Muscle of arm (tissue), 12 donors: ENCODE results near the gene NR5A2. TPM values are rescaled to one million over a fixed set of nuclear protein-coding genes. Genes with fewer than 3 reads are reported as not detected.

Experiments
- DNase-seq: peaks from one replicate; pipeline ENCODE4 v3.0.0-alpha.2; 2013
- polyA plus RNA-seq, 12 donors: library from polyadenylated mRNA; unstranded; fragments of 120-200 nt; gene quantifications; one replicate each; pipeline ENCODE4 v1.2.1, GENCODE V29; 2013; ENCODE audit not compliant: insufficient read length in 12 of 12

The NR5A2 gene
- polyA plus RNA-seq, 12 donors: 2.3 to 13.1 (median 2.9) TPM; not detected in 1

DNA sequence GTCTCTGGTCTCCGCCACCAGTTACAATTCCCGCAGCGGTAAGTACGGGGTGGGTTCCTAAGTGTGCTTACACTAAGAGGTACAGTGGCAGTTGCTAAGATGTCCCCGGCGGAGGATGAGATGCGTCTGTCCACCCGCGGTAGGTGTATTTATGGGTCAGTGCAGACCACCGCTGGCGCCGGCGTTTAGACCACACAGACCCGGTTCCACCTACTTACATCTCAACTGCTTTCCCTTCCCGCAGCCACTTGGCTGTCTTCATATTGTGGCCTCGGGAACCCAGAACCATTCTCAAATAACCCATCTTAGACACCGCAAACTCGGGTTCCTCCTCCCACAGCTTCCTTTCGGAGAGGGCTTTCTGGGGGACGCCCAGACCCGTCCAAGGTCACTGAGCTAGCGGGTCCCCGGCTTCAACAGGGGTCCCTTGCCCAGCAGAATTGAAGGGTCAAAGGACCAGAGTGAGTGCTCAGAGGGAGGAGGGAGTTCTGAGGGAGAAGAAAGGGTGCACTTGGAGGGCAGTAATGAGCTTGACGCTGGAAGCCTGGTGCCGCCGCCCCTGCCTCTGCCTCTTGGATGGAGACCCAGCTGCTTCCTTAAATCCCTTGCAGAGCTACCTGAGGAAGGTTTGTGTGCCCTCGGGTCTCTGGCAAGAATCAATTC is 8.6 kb downstream of the NR5A2 start:
- no peak for DNase-seq

DNA sequence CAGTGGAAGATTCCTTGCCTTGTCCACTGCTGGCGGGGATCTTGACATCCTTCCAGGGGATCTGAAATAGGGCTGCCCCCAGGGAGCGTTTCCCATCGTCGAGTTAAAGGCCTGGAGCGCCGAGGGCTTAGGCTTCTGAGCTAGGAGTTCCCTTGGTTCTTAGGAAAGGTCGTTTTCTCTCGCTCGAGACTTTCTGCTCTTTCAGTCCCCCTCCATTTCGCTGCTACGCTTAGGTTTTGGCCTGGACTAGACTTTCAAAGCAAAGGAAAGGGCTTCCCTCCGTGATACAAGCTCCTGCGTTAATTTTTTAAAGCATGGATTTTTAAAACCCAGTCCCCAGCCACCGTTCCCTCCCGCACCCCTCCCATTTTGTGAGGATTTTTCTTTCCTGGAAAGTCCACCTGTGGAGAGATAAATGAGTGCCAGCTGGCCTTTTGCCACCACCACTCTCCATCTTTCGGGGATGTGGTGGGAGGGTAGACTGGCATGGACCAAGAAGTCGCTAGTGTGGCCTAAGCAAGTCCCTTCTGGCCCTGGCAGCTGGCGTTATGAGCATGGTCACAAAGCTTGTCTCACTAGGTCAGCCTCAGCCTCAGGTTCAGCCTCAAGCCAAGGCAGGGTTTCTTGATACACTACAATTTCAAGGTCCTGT is 9.2 kb downstream of the NR5A2 start:
- DNase-seq: no peak

DNA sequence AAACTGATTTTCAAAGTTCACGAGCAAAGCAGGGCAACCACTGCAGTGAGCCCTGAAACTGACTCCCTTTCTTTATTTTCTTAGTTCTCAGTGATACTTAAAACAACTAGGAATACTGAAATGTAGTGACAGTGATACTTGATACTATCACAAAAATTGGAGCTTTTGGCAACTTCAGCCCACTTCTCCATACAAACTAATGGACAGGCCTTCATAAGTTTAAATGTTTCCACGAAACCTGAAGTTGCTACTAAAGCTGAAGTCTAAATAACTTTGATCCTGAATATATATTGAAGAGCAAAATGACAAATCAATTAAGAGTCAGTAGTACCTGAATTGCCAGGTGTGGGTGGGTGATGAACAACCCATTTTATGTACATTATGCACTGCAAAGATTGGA is 10.0 kb downstream of the NR5A2 start:
- DNase-seq: no peak

DNA sequence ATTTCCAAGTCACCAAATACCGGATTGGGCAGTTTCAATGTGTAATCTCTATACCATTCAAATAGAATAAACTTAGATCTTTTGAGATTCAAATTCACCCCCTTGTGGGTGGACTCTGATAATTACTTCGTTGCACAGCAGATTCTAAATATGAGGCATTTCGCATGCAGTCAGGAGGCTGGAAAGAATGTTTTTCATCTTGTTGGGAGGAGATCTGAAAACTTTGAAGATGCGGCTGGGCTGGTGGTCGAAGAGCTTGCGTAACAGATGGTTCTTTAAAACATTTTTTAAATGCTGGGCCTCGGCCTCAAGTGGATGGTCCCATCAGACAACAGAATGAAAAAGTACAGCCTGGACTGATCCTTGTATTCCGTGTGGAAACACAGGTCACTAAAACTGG is 10.4 kb downstream of the NR5A2 start:
- DNase-seq: no peak

DNA sequence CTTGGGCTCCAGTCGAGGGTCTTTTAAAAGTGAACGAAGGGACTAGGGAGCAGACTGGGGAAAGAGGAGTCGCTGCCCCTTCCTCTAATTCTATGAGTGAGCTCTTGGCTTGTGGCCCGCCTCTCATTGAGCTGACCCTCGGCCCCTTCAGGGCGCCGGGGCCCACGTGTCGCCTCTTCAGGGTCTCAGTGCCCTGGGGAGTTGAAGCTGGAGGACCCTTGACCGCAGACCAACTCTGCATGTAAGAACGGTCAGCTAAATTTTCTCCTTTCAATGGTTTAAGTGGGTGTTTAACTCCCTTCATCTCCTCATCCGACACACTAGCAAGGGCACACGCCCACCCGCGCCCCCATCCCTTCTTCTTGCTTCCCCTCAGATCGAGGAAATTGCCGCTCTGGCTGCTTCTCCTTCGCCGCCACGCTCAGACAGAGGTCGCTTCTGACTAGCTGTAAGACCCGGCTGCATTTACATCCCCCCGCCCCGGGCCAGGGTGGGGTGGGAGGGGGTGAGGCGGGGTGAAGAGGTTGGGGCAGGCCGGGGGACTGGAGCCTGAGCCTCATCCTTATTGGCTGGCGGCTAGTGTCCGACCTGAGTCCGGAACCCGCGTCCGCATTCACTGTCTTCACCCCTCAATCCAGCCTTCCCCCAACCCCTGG is 10.9 kb downstream of the NR5A2 start:
- DNase-seq: no peak

DNA sequence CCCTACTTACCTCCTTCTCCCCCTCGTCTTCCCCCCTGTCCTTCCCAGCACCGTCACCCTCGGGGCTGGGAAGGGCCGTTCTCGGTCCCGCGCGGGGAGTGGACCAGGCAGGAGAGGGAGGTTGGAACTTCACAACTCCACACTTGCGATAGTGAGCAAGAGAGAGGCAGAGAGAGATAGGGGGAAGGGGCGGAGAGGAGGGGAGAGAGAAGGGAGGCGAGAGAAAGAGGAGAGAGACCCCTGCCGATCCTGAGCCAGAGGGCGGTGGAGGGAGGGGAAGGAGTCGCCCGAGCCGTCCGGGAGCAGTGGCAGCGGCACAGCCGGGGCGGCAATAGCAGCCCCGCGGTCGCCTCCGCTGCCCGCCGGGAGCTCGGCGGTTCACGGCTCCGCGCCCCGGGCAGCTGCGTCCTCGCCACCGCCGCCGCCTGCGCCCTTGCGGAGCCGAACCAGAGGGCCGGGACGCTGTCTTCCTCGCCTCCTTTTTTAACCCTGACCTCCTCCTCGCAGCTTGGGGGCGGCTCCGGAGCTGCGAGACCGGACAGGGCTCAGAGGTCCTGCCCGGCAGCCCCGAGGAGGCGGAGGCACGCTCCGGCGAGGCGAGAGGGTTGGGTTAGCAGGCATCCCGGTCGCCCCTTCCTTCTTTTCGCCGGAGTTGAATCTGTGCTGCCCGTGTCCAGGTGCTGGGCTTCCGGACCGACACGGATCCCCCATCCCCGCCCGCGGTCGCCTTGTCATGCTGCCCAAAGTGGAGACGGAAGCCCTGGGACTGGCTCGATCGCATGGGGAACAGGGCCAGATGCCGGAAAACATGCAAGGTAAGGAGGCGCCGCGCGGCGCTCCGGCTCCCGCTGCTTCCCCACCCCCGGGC is 11.7 kb downstream of the NR5A2 start:
- DNase-seq: no peak

DNA sequence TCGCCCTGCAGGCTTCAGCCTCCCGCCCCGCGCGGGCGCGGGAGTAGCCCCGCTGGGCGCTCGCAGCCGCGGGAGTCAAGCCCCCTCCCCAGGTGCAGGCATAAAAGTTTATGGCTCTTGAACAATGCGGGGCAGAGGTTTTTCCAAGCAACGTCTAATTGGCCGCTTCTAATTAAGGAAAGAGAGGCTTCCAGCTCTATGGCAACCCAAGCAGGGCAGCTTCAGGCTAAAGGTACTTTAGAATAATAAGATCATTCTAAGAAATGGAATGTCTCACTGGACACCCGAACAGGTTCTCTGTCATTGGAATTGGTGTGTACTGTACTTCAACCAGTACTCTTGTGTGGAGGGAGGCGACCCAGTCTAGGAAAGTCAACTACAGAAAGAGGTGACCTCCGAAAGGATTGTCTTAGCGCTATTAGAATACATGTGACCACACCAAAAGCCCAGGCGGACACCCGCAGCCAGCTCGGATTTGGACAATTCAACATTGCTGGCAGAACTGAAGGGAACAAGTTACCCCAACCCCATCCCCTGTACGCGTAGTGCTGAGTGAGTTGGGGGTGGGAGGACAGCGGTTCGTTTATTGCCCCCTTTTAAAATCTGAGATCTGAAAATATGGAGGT is 12.5 kb downstream of the NR5A2 start:
- DNase-seq: no peak

DNA sequence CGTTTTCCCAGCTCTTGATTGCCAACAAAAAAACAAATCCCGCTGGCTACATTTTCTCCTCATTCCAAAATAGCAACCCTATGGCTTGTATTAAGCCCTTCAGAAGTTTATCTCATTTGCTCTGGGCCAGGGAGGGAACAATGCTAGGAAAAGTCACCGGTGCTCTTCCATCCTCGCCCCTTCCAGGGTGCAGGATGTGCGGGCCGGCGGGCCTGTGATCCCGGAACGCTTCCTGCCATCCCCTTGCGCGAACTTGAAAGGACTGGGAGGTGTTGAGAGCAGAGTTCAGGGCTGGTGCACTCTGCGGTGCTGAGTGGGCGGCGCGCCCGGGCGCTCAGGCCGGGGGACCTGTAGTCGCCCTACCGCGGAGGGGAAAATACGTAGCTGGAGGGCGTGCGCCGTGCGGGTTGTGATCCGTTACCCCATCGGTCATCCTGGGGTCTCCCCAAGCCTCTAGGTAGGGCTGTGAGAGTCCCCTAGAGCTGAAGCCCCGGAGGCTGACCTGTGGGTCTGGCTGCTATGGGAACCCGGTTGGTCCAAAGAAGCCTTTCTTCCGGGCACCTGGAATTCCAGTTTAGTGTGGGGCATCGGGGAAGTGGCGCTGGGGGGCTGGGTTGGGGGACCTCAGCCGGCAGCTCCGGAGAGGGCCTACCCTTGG is 13.1 kb downstream of the NR5A2 start:
- DNase-seq: no peak

DNA sequence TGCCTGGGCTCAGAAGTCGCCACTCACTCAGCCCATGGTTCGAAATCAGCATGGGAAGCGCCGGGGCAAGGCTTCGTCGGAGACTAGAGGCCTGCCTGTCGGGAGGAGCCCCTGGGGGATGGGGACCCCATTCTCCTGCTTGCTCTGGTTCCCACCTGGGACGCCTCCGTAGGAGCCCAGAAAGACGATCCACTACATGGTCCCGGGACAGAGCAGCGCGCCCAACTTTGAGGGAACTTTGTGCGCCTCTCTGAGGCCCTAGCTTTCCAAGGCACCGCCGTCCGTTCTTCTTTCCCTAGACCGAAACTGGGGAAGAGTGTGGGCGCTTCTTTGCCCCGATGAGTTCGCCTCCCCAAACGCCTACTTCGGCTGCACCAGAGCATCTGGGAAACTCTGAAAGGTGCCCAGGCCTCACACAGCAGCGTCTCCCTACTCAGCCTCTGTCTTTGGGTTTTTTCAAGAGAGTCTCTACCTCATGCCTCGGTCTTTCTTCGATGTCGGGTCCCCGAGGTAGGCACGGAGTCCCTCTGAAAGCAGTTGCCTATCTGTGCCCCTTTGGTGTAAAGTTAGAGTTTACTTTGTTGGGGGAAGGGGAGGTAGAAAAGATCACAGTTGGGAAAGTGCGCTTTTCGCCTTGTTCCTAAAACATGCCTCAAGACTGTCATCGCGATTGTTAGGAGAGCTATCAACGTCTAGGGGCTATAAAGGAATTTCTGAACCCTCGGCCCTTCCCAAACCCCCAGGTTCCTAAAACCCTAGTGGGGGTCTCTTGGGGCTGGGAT is 14.0 kb downstream of the NR5A2 start:
- no peak for DNase-seq

DNA sequence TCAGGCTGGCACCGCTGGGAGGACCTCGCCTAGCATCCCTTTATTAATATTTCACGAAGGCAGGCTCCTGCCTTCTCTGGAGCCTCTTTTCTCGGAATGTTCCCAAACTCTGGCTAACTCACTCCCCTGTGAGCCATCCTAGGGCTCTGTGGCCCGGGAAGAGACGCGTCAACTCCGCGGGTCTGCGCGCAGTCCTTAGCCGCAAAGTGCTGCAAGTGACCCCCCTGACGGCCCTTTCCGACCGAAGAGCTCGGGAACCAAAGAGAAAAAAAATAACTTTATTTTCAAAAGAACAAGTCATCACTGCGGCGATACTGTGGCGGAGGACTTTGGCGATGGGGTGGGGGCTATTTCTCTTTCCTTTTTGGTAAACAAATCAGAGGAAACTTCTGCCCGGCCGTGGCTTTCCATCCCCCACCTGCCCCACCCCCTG is 14.6 kb downstream of the NR5A2 start:
- no peak for DNase-seq

DNA sequence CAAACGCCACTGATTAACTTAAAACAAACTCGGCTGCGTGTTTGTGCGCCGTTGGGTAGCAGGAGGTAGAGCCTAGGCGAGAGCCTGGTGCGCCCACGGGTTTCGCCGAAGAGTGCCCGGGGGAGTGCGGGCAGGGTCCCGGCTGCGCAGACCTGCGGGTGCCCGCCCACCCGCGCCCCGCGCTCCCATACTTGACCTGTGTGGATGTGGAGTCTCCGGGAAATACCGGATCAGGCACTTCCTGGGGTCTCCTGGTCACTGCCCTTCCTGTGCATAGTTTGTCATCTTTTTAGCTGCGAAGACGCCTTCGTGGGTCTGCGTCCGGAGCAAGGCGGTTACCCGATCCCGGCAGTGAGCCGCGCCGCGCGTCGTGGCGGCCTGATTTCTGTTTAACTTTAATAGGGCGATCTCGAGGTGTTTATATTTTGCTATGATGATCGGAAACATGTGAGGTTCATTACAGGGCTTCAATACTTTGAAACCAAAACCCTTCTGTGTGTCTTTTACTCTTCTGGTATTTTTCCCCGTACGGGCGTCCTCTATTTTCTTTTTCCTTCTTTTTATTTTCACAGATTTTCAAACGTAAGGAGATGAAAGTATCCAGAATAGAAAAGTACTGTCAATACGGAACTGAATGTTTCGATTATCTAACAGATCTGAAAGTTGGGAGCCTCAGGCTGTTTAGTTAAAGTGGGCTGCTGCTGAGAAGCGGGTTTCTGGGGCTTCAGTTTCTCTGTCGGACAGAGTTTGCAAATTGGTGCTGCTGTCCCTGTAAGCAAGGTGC is 15.2 kb downstream of the NR5A2 start:
- no peak for DNase-seq

DNA sequence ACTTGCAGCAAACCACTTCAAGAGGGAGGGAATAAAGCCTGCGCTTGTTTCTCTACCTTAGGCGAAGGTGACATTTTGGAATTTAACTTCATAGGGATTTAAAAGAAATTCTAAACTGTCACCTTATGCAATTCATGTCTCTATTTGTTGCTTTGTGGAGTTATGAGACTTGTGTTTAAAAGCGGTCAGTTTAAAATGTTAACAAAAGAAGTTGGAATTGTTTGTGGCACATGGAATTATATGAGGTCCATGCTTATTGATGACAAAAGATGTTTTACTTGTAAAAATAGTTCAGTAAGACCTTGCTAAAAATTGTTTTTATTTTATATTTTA is 15.8 kb downstream of the NR5A2 start:
- no peak for DNase-seq

DNA sequence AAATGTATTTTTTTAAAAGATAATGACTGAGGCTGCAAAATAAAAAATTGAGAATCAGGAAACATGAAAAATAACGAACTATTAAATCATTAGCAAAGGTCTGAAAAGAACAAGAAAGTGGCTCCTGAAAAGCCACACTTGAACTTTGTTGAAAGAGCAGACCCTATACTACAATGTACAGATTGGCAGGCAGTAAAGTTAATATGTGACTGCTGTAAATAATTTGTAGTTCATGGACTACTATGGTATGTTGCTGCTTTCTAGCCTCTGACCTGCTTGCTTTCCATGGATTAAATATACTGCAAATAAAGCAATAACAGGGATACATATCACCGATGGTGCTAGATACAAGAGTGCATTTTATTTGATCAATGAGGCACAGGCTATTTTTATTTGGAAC is 18.6 kb downstream of the NR5A2 start:
- no peak for DNase-seq

DNA sequence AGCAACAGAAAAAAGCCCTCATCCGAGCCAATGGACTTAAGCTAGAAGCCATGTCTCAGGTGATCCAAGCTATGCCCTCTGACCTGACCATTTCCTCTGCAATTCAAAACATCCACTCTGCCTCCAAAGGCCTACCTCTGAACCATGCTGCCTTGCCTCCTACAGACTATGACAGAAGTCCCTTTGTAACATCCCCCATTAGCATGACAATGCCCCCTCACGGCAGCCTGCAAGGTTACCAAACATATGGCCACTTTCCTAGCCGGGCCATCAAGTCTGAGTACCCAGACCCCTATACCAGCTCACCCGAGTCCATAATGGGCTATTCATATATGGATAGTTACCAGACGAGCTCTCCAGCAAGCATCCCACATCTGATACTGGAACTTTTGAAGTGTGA is 20.7 kb downstream of the NR5A2 start:
- no peak for DNase-seq

DNA sequence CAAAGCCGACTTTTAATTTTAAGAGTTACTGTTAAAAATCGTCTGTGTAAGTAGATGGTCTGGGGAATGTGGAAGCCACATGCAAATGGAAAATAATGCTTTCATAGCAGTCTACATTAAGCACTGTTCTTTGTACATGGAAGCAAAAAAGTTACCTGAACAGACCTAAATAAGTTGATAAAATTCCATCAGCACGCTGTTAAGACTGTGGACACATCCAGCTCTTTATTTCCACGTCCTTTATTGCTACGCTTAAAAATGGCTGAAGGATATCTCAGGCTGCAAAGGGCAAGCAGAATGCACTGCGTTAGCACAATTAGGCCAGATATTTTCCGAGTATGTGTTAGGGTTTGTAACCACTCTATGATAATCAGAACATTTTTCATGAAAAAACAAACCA is 22.3 kb downstream of the NR5A2 start:
- no peak for DNase-seq

DNA sequence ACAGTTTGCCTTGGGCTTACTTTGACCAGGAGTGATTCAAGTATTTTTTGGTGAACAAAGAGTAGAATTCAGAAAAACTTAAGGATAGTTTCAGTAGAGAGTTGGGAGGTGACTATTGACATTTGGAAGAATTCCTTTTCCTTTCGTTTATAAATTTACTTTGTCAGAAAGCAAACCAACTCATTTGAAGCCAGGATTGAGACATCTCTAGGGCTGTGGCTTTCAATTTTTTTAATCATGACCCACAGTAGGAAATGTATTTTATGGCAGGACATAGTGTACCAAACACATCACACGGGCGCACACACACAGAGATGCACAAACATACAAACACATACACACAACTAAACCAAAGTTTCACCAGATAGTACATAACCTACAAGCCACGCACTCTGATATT is 24.1 kb downstream of the NR5A2 start:
- no peak for DNase-seq

DNA sequence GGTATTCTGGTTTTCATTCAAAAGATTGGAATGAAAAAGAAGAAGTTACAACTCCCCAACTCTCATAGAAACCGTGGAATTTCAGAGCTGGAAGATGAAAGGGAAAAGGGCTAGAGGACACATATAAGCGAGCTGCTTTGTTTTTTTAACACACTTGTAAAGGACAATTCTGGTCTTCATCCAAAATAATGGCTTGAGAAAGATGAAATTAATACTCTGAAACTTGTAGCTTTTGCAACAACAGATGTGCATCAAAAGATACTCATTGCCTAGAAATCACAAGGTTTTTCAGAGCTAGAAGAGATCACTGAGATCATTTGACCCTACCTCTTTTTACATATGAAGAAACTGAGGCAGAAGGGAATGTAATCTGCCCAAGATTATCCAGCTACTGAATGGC is 25.6 kb downstream of the NR5A2 start:
- no peak for DNase-seq

DNA sequence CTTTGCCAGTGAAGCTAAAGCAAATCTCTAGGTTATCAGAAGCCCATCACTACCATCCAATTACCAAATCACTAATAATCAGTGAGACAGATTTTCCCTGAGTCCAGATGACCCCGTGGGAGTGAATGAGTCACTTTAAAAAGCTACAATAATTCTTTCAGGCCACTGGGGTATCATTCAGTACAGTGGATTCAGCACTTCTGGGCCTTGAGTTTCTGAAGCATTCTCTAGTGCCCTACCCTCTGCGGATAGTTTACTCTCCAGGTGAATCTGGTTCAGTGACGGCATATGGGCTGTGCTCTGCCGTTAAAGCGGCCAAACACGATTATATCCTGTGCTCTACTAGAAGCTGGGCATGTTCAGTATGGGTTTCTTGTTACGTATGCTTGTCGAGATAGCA is 26.1 kb downstream of the NR5A2 start:
- no peak for DNase-seq

DNA sequence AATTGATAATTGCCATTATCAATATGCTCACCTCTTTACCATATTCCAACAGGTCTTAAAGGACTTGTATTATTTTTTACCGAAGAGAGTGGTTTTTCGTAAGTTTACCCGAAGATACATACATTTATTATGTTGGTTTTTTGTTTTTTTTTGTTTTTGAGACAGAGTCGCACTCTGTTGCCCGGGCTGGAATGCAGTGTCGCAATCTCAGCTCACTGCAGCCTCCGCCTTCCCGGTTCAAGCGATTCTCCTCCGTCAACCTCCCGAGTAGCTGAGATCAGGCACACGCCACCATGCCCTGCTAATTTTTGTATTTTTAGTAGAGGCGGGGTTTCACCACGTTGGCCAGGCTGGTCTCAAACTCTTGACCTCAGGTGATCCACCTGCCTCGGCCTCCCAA is 30.8 kb downstream of the NR5A2 start:
- DNase-seq: no peak

DNA sequence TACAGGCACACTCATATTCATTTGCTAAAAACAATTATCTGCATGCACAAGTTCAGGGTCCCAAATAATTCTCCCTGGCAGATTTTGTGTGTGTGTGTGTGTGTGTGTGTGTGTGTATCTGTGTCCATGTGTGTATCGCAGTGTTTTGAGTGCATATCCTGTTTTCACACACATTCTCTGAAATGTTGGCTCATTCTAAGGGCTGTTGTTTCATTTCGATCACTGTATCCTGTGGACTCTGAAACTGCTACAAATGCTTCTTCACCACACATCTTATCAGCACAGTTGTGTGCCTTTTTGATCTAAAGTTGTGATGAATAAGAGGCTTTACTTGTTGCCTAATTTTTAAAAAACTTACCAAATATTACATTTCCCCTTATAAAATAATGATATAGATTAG is 34.6 kb downstream of the NR5A2 start:
- DNase-seq: no peak
